ENCODE data around the gene LEMD2.

- TF ChIP-seq CTCF (IDR thresholded peaks at IDR 0.05) (no peak), ZNF263 (CRISPR knock-in tag; IDR thresholded peaks at IDR 0.05; ENCODE audit: low read depth) (no peak), NFE2L1 (CRISPR knock-in tag; IDR thresholded peaks at IDR 0.05) (no peak), FOXP1 (CRISPR knock-in tag; IDR thresholded peaks at IDR 0.05; ENCODE audit: borderline replicate concordance) (no peak), ATF3 (CRISPR knock-in tag; conservative IDR thresholded peaks at IDR 0.05) (no peak), TEAD4 (CRISPR knock-in tag; IDR thresholded peaks at IDR 0.05) (no peak), MAX (CRISPR knock-in tag; IDR thresholded peaks at IDR 0.05) (no peak), AFF4 (CRISPR knock-in tag; IDR thresholded peaks at IDR 0.05; ENCODE audit: borderline replicate concordance) (no peak), ZBTB43 (CRISPR knock-in tag; IDR thresholded peaks at IDR 0.05) (no peak), NR2C2 (CRISPR knock-in tag; IDR thresholded peaks at IDR 0.05) (no peak)
Observed at GRCh38 chr6:33766921-33767907, 21.7 kb downstream of the LEMD2 start.

All from WTC11 (cell line).